ENCODE data around the gene GOSR2.
"Not testable (repeated sequence)": the region's sequence is repeated elsewhere in the genome, so short reads cannot be mapped to it uniquely, and the experiment has no call there.

The GOSR2 gene

DNA sequence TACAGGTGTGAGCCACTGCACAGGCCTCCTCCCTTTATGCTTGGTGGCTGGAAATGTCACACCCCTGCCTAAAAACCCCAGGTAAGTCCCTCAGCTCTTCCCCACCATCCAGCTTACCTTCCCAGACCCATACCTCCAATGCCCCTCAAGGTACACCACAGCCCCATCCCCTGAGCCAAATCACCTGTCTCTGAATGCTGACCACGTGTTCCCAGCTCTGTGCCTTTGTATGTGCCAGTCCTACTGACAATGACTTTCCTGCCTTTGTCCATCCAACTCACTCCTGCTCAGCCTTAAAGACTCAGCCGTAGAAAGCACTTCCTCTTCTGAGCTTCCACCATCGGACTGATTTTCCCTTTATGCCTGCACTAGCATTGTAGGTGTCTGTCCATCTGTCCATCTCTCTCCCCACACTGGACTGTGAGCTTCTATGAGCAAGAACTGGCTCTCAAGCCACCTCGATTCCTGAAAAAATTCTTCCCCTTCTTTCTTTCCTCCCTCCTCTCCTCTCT is 30.7 kb upstream of the GOSR2 start:
- DNase-seq (ENCODE audit: low read depth in 2 of 2, low spot score in 1 of 2) = no peak

- DNase-seq (ENCODE audit: low read depth in 2 of 2, low spot score in 1 of 2) = no peak
Observed at GRCh38 chr17:46894024-46894423, 28.9 kb upstream of the GOSR2 start.

GRCh38 chr17:46894476-46895151 is 28.3 kb upstream of the GOSR2 start:
- DNase-seq (ENCODE audit: low read depth in 2 of 2, low spot score in 1 of 2) = no peak

DNA sequence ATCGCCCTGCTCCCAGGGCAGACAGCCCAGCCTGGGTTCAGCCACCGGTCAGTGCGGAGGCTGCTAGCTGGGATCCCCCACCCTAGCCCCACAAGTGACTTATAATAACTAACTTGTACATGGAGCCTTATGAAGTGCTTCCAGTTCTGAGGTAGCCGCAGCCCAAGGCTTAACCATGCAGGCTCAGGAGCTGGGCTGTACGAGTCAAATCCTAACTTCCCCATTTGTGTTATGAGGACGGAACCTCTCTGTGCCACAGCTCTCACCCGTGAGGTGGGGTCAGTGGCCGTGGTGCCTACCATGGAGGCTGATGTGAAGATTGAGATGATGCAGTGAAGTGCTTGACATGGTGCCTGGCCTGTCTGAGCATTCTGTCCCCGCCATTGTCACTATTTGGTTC is 27.8 kb upstream of the GOSR2 start:
- DNase-seq (ENCODE audit: low read depth in 2 of 2, low spot score in 1 of 2) = no peak

GRCh38 chr17:46896991-46897390 is 26.0 kb upstream of the GOSR2 start:
- DNase-seq (ENCODE audit: low read depth in 2 of 2, low spot score in 1 of 2) = no peak

GRCh38 chr17:46898364-46898763 is 24.6 kb upstream of the GOSR2 start:
- no peak for DNase-seq (ENCODE audit: low read depth in 2 of 2, low spot score in 1 of 2)

GRCh38 chr17:46898860-46899259 is 24.1 kb upstream of the GOSR2 start:
- DNase-seq (ENCODE audit: low read depth in 2 of 2, low spot score in 1 of 2) = no peak

GRCh38 chr17:46901291-46901690 is 21.7 kb upstream of the GOSR2 start:
- no peak for DNase-seq (ENCODE audit: low read depth in 2 of 2, low spot score in 1 of 2)

GRCh38 chr17:46903762-46904672 is 18.9 kb upstream of the GOSR2 start:
- DNase-seq (ENCODE audit: low read depth in 2 of 2, low spot score in 1 of 2) = no peak

DNA sequence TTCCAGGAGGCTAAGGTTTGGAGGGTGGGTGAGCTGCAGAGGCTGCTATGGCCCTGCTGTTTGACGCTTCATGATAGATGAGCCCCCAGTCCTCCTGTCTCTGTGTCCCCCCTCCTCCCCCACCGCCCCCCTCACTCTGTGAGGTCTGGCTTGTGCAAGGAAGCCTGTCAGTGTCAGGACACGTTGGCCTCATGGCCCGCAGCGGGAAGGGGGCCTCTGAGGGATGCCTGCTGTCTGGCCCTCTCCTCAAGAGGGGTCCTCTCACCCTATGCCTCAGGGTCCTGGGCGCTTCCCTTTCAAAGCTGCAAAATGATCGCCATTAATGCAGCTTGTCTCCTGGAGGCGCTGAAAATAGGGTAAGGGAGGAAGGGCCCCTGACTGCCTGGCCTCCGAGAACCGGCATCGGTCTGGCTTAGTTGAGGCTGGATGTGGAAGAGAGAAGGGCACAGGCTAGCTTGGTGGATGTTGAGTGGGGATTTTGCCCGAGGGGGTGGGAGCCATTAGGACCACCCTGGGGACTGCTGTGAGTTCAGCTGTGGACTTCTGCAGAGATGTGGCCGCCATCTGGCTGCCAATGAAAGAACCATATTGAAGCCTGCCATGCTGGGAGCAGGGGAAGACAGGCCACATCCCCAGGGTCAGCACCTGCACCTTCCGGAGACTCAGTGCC is 14.8 kb upstream of the GOSR2 start:
- DNase-seq (ENCODE audit: low read depth in 2 of 2, low spot score in 1 of 2) = no peak

GRCh38 chr17:46910179-46910927 is 12.6 kb upstream of the GOSR2 start:
- DNase-seq (ENCODE audit: low read depth in 2 of 2, low spot score in 1 of 2) = no peak

GRCh38 chr17:46911311-46911710 is 11.6 kb upstream of the GOSR2 start:
- no peak for DNase-seq (ENCODE audit: low read depth in 2 of 2, low spot score in 1 of 2)

GRCh38 chr17:46915596-46915995 is 7.4 kb upstream of the GOSR2 start:
- DNase-seq (ENCODE audit: low read depth in 2 of 2, low spot score in 1 of 2) = no peak

DNA sequence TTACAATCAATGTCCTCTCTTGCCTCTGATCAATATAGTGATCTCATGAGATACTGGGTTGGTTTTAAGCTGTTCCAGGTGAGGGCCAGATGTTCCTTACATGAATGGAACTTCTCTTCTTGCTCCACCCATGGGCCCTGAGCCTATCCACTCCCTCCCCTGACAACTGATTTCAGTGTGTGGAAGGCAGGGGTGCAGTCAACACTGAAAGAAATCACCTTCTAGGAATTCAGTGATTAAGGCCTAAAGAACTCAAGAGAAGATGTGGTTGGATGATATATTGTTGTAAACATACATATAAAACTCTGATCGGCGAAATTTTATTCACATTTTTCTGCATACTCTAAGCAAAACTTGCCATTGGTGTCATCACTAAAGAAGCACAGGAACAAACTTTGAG is 6.7 kb upstream of the GOSR2 start:
- no peak for DNase-seq (ENCODE audit: low read depth in 2 of 2, low spot score in 1 of 2)

DNA sequence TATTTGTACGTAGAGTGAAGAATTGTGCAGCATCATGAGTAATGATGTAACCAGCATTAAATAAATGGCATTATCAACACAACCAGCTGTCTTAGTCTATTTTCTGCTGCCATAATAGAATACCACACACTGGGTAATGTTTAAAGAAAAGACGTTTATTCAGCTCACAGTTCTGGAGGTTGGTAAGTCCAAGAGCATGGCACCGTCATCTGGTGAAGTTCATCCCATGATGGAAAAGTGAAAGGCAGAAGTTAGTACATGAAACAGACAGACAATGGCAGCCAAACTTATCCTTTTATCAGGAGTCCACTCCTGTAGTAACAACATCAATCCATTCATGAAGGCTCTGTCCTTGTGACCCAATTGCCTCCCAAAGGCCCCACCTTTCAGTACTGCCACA is 6.3 kb upstream of the GOSR2 start:
- DNase-seq (ENCODE audit: low read depth in 2 of 2, low spot score in 1 of 2) = no peak

DNA sequence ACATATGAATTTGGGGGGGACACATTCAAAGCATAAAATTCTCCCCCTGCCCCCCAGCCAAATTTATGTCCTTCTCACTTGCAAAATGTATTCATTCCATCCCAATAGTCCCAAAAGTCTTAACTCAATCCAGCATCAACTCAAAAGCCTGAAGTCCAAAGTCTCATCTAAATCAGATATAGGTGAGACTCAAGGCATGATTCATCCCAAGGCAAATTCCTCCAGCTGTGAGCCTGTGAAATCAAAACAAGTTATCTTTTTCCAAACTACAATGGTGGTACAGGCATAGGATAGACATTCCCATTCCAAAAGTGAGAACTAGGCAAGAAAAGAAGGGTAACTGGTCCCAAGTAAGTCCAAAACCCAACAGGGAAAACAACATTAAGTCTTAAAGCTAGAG is 5.9 kb upstream of the GOSR2 start:
- no peak for DNase-seq (ENCODE audit: low read depth in 2 of 2, low spot score in 1 of 2)

GRCh38 chr17:46917516-46917915 is 5.4 kb upstream of the GOSR2 start:
- no peak for DNase-seq (ENCODE audit: low read depth in 2 of 2, low spot score in 1 of 2)

GRCh38 chr17:46921962-46922361 is 998 bp upstream of the GOSR2 start:
- not testable (repeated sequence) for DNase-seq (ENCODE audit: low read depth in 2 of 2, low spot score in 1 of 2)

GRCh38 chr17:46922487-46922803 is 515 bp upstream of the GOSR2 start:
- DNase-seq (ENCODE audit: low read depth in 2 of 2, low spot score in 1 of 2) = no peak

- DNase-seq (ENCODE audit: low read depth in 2 of 2, low spot score in 1 of 2) = no peak
Observed at GRCh38 chr17:46925185-46925868, 2.4 kb downstream of the GOSR2 start.

Measured in stimulated activated CD8-positive, alpha-beta memory T cell treated with anti-CD3 and anti-CD28 coated beads, Interleukin-4, amount 100 ng/mL, for 1 hour (primary cell).